CD4-positive, alpha-beta T cell treated with Interleukin-1 beta for 1 hour (primary cell): ENCODE measurements around the gene BTLA.
"Not testable (repeated sequence)": the region's sequence is repeated elsewhere in the genome, so short reads cannot be mapped to it uniquely, and the experiment has no call there.

Source experiments
- DNase-seq, 2 donors: peaks; one replicate each; pipeline ENCODE4 v3.0.0-alpha.2; 2020 to 2022

Gene BTLA, protein sequence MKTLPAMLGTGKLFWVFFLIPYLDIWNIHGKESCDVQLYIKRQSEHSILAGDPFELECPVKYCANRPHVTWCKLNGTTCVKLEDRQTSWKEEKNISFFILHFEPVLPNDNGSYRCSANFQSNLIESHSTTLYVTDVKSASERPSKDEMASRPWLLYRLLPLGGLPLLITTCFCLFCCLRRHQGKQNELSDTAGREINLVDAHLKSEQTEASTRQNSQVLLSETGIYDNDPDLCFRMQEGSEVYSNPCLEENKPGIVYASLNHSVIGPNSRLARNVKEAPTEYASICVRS

DNA sequence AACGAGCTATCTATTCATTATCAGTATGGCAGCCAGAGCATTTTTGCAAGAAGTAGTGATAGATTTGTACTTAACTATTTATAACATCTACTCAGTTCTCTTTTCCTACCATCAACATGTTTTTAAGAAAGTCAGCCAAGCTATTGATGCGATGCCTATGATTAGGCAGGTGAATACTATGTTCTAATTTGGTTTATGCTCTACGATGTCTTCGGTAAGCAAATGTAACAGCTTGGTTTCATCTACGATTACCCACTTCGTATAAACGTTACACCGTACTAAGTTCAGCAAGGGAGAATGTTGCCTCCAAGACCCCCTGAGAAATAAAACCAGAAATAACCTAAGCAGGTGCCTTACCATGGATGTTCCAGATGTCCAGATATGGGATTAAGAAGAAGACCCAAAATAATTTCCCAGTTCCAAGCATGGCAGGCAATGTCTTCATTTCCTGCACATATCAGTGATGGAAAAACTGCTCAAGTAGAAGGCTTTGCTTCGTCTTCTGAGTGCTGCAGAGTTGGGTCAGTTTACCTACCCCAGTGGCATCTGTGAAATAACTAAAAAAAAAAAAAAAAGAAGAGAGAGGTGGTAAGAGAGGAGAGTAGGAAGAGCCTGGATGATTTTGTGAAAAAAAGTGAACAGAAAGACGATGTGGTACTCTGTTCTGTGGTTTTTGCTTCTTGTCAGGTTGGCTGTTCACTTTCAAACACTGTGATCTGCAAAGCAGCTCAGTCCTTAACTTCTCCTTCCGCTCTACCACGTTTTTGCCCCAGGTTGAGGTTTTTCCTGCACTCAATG is at the start of gene BTLA:
TSS of gene BTLA (minus strand) at position 559 of the 798 bp plus-strand sequence. CDS start at position 445, 114 bp downstream.
- peak; percentile 26 to 38 for DNase-seq

DNA sequence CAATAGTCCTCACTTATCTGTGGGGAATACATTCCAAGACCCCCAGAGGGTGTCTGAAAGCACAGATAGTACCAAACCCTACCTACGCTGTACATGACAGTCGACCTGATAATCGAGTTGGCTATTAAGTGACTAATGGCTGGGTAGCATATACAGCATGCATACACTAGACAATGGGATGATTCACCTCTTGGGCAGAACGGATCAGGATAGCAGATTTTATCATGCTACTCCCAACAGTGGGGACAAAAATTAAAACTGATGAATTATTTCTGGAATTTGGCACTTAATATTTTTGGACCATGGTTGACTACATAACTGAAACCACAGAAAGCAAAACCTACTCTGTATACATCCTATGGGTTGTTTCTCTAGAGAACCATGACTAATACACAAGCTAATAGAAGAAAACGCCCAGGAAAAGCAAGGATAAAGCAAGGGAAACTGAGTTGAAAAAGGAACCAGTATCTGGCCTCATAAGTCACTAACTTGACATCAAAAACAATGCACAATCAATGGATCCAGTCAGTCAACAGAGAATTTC is 47.0 kb upstream of the BTLA start:
- DNase-seq, result no peak

DNA sequence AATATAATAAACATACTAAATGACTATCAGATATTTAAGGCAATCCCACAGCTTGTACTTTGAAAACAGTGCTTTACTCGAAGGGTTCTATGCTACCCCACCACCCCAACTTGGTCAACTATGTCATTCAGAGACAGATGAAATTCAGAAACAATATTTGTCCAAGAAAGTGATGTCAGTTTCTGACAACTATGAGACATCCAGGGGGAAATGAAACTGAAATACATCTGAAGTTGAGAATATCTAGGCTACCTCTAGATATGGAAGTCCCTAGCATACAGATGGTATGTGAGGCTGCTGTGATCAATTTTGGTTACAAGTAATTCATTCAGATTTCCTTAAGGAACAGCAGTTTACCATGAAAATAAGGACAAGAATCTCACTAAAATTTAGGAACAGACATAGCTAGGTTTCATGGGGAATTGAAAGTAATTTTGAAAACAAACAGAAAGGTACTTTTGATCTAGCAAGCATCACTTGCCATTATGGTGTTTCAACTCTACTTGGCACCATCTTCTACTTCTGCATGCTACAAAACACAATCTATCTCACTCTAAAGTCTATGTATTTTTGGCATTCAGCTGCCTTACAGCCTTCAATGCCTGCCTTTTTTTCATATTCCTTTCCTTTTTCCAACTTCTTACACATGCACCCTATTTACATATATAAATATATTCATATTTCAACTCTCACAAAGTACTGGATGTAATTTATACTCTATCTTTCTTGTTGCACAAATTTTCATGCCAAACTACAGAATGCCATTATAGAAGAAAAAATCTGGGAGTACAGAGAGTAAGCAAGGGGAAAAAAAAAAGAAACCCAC is 40.8 kb upstream of the BTLA start:
- DNase-seq, result no peak

DNA sequence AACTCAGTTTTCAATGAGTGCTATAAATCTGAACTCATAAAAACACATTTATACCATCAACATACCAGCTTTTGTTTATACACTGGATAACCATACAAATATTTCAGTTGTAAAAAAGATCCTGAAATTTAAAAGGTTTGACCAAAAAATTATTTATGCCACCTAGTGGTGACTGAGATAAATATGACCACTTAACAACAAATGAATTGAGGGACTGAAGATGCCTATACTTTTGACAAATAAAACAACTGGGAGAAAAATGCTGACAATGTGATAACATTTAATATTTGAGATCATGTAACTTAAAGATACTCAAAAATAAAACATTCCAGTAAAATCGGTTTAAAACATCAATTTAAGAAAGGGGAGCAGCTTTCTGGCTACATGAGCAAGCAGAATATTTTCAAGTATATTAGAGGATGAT is 32.1 kb upstream of the BTLA start:
- DNase-seq, result peak in 1 of 2 donors; percentile 46

DNA sequence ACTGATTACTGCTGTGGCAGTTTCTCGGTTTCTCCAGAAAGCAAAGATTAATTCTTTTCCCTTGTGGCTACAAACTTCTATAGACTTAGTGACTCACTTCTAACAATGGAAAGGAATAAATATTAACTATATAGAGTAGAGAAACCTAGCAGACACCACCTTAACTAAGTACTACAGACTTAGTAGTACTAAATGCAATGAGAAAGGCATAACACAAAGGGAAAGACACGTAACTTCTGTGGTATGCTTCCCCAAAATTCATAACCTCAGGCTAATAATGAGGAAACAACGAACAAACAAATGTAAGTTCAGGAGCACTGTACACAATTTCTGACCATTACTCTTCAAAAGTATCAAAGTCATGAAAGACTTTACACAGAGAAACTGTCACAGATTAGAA is 31.3 kb upstream of the BTLA start:
- no peak for DNase-seq

DNA sequence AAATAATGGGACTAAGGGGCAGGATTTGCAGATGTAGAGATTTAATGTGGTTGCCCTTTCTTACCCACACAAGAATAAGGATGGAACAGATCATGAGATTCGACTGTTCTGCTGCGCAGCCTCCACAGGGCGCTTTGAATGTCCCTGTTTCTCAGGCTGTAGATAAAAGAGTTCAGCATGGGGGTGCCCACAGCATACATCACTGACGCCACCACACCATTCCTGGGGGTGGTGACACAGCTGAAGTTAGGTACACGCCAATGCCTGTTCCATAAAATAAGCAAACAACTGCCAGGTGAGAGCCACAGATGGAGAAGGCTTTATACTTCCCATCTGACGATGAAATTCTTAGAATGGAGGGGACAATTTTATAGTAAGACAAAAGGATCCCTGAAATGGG is 24.9 kb upstream of the BTLA start:
- DNase-seq, result not testable (repeated sequence)

DNA sequence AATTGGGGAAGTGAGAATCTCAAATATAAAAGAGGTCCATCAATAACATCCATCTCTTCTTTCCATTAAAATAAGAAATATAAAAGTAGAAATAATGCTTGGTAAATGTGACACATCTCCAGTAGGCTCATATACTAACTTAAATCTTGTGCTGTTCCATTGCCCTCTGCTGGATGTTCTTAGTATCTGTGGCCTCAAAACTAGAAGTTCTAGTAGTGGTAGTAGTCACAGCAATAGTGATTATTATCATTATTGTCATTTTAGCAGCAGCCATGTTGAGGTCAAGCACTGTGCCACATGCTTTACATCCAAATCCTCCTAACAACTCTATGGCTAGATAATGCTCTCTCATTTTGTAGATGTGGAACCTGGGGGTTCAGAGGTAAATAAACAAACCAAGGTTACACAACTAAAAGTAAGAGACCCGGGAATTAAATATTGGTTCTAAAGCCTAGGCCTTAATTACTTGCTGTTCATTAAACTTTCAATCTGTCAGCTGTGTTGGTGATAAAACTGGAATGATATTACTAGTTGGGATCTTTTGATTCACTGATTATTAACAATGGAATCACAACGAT is 20.2 kb upstream of the BTLA start:
- DNase-seq, result peak; percentile 37 to 73

DNA sequence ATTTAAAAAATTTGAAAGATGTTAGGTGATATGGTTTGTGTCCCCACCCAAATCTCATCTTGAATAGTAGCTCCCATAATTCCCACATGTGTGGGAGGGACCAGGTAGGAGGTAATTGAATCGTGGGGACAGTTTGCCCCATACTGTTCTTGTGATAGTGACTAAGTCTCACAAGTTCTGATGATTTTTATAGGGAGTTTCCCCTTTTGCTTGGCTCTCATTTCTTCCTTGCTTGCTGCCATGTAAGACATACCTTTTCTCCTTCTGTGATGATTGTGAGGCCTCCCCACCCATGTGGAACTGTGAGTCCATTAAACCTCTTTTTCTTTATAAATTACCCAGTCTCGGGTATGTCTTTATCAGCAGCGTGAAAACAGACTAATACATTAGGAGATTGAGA is 19.7 kb upstream of the BTLA start:
- DNase-seq, result not testable (repeated sequence)

DNA sequence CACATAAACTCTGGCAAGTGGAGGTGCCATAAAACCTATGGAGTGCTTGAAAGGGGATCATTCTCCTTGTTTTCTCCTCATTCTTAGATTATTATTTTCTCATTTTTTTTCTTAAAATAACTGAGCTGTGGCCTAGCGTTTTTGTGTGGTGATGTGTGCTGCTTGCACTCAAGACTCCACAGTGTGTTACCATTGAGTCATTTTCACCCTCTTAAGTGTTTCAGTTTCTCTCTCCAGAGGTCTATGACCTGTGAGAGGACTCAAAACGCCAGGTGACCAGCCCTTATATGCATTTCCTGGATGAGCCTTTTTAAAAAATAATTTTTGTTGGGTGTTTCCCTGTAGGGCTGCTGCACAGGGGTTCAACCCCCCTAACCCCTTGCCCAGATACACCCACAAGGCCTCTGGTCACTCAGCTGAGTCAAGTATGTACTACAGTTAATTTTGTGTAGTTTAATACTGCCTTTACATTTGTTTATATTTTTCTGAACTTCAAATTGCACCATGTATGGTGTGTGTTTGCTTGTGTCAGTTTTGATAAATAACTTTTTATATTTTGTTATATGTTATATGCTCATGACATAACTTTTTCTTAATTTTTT is 15.4 kb upstream of the BTLA start:
- DNase-seq, result no peak

DNA sequence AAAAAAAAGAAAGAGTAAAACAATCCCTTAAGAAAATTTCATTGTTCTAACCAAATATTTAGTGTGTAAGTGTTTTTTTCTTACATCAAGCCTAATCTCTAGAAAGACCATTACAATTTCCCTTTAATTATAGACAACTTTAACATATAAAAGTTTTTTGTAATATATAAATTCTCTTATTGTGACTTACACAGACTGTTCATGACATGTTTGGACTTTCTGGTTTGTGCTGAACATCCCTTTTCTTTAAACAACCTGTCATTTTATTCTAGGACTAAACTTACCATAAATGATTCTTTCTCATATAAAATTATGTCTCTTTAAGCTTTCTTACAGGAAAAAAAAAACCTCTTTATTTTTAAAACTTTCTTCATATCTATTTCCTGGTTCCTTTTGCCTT is 13.0 kb upstream of the BTLA start:
- no peak for DNase-seq

DNA sequence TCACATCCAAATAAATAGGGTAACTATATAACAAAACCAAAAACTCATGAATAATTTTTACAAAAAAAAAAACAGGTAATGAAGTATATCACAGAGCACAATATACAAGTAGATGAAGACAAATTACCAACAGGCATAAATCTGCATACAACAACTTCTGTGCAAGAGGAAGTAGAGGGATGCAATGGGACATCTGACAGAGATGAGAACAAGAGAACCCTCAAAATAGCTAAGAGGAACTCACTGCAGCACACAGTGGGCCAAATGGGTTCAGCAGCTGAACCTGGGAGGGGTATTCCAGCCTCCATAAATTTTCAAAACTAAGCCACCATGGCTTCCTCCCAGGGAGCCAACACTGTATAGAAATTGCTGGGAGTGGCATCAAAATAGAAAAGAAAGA is 9.6 kb upstream of the BTLA start:
- DNase-seq, result no peak

DNA sequence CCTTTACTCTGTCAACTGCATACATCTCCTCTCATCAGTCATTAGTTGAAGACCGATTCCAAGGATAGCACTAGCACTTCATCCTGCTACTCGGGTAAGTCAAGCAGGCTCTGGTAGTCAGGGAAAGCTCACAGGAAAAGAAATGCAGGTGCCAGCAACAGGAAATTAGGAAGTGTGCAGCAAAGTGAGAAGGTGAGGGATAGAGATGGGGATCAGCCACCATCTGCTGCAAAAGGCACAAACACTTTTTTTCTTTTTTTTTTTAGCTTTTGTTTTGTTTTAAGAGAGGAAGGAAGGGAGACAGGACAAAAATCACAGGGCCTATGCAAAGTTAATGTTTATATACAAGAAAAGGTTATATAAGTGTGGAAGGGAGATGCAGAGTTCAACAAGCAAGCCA is 9.0 kb upstream of the BTLA start:
- no peak for DNase-seq

DNA sequence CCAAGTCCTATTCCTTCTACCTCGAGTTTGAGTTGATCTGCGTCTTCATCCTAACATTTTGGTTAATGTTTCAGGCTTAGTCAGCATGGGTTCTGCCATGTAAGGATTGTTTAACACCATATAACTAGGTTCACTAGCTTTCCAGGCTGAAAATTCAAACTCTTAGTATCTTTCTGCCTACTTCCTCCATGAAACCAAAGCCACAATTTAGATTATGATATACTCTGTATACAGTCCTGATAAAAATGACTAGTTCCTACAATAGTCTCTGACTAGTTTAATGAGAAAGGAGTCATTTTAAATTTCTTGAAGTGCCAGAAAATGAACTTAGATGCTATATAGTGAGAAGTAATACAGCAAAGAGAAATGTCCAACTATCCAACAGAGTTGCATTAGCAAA is 6.6 kb upstream of the BTLA start:
- DNase-seq, result no peak

DNA sequence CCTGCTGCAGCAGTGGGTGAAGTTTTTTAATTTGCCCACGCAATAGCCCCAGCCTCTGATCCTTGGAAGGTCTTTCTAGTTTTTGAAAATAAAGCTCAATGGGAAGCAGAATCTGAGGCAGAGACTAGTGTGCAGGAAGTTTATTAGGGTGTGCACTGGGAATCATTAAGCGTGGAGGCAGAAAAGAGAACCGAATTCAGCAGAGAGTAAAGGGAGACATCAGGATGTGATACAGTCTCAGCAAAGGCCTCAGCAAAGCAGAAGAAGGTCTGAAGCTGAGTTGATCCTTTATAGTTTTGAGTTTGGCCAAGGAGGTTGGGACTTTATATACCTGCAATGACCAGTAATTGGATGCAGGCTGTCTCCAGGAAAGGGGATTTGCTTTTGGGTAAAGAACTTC is 4.9 kb upstream of the BTLA start:
- no peak for DNase-seq

DNA sequence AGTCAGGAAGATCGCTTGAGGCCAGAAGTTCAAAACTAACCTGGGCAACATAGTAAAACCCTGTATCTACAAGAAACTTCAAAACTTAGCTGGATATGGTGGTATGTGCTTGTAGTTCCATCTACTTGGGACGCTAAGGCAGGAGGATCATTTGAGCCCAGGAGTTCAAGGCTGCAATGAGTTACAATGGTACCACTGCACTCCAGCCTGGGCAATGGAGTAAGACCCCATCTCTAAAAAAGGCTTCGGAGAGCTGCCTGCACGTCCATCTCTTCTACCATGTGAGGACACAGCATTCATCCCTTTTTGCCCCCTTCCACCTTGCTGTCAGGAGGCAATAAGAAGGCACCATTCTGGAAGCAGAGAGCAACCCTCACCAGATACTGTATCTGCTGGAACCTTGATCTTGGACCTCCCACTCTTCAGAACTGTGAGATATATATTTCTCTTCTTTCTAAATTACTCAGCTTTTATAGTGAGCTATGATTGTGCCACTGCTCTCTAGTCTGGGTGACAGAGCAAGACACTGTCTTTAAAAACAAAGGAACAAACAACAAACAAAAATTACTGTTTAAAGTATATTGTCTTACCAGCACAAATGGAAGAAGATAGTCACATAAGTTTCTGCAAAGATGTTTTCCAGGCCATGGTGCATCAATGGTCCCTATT is 4.2 kb upstream of the BTLA start:
- no peak for DNase-seq

DNA sequence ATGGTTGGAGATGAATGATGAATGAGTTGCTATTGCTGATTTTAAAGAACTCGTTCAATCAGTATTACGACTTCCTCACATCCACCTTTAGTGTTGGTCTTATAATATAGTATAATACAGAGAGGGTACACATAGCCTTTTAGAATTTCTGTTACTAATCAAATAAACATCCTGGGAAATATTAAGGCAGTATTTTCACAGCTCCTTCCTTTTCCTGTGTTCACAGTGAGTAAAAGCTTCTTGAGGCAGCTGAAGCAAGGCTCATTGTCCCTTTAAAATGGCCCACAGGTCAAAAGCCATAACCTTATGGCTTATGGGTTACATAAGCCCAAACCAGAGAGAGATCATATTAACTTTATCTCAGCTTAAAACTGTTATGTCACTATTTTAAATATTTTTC is 1.3 kb upstream of the BTLA start:
- no peak for DNase-seq

DNA sequence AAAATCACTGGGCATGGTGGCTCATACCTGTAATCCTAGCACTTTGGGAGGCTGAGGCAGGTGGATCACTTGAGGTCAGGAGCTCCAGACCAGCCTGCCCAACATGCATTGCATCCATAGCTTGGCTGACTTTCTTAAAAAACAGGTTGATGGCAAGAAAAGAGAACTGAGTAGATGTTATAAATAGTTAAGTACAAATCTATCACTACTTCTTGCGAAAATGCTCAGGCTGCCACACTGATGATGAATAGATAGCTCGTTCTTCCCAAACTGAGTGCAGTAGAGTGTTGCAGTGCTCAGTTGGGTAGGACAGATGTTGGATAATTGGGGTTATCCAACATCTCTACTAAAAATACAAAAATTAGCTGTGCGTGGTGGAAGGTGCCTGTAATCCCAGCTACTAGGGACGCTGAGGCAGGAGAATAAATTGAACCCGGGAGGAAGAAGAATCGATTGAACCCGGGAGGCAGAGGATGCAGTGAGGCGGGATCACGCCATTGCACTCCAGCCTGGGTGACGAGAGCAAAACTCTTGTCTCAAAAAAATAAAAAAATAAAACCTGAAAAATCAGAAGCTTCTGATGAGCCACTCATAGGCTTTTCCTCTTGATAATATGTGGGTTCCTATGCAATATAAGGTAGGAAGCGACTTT is 1.2 kb downstream of the BTLA start:
- no peak for DNase-seq

DNA sequence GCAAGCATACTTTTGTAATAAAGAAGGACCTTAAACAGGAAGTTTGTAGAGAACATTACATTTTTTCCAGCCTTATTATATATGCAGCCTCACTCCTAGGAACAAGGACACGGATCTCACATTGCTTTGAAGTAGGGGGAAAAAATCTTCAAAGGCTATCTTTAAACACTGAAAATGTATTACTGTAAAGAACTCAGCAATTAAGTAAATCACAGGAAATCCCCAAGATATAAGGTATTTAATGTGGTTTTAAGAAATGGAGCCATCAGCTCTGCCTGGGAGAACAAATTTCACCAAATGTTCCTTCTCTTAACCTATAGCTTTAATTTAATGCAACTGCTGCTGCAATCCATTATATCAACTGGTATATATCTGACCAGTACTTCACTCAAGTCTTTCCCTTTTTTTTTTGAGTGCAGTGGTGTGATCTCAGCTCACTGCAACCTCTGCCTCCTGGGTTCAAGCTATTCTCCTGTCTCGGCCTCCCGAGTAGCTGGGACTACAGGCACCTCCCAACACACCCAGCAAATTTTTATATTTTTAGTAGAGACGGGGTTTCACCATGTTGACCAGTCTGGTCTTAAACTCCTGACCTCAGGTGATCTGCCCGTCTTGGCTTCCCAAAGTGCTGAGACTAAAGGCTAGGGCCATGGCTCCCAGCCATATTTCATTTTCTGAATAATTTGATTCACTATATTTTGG is 2.8 kb downstream of the BTLA start:
- DNase-seq, result no peak

DNA sequence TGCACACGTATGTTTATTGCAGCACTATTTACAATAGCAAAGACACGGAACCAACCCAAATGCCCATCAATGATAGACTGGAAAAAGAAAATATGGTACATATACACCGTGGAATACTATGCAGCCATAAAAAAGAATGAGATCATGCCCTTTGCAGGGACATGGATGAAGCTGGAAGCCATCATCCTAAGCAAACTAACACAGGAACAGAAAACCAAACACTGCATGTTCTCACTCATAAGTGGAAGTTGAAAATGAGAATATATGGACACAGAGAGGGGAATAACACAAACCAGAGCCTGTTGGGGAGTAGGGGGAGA is 4.9 kb downstream of the BTLA start:
- DNase-seq, result not testable (repeated sequence)

DNA sequence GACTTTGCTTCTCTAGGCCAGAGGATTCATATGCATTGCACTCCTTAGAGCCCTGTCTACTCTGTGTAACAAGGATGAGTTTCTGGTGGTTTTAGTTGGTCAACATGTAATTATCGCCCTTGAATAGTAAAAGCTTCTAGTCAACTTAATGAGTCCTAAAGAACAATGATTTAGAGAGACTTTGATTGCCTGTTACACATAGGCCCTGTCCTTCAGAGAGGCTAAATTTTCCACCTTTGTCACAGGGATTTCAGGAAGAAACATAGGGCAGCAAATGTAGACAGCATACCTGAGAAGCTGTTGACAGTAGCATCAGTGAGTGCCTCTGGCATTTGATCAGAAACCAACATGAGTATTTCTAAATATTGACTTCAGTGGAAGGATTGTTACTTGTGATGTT is 7.1 kb downstream of the BTLA start:
- DNase-seq, result no peak

DNA sequence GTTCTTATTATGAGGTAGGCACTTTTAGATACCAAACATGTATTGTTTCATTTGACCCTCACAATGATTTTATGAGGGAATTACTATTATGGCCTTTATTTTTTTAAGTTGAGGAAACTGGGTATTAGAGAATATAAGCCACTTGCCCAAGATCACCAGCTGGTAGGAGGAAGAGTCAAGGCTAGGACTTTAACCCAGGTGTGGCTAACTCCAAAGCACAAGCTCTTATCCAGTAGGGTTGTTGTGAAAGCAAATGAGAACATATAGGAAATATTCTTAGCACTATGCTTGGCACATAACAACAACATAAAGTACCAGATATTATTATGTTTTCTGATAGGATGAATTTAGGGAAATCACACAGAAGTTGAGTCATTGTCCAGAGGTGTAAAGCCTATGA is 7.9 kb downstream of the BTLA start:
- DNase-seq, result no peak
